ENCODE results near the gene EMC8. TPM values are rescaled to one million over a fixed set of nuclear protein-coding genes. Genes with fewer than 3 reads are reported as not detected.
A peak's percentile ranks its signal among the peaks of the same experiment; 100 is the strongest.

EMC8 gene
- total and polyA plus RNA-seq, 2 donors (not counting 1 experiment from before 2014, with no cell fraction given), result 22.1 to 33.1 TPM

DNA sequence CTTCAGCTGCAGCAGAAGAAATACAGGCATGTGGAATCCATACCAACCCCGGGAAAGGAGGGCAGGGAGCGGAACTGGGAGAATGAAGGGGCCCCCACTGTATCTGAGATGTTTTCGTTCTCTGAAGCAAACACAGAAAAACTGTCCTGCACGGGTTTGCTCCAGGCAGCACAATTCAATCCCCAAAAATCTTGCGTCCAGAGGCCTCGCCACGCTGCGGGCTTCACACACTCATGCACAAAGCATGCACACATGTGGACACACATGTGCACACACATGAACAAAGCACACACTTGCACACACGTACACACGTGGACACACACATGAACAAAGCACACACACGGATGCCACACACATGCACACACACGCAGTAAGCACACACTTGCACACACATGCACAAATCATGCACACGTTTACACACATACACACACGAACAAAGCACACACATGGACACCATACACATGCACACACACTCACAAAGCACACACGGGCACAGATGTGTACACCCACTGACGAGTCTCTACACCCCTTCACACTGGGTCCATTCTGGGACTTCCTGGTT is 27.4 kb upstream of the EMC8 start:
- Histone ChIP-seq H3K4me1 (ENCODE audit: control insufficient read depth in 2 of 2, insufficient read depth in 2 of 2, low read length in 2 of 2) (peaks cover 34 to 47% of the 10 kb centered on the region in 2 donors), H3K27ac (ENCODE audit: low read length in 2 of 2) (no peak overlapping the region), H3K9ac (ENCODE audit: low read length) (no peak overlapping the region), H3K9me3 (ENCODE audit: control extremely low read depth in 1 of 3, control insufficient read depth in 2 of 3, insufficient read depth in 1 of 3, low read length in 2 of 3) (peaks cover 0 to 42% (median 6%) of the 10 kb centered on the region in 3 donors), H3K4me3 (ENCODE audit: control extremely low read depth in 1 of 5, extremely low read depth in 1 of 5, insufficient read depth in 1 of 5, low read depth in 2 of 5, low read length in 4 of 5) (no peak overlapping the region), H3K27me3 (replicated peaks in 1 of 4; ENCODE audit: control extremely low read depth in 1 of 4, control insufficient read depth in 3 of 4, insufficient read depth in 4 of 4, low read length in 3 of 4) (no peaks in the 10 kb centered on the region), H3K4me2 (replicated peaks; ENCODE audit: low read depth, low read length, poor library complexity, severe bottlenecking) (no peak overlapping the region), H3K79me2 (ENCODE audit: control insufficient read depth, insufficient read depth, low read length) (peaks cover 3% of the 10 kb centered on the region), H2AFZ (ENCODE audit: insufficient read depth, low read depth, low read length, poor library complexity, severe bottlenecking) (no peak overlapping the region), H4K20me1 (ENCODE audit: control insufficient read depth, insufficient read depth, low read length, poor library complexity, severe bottlenecking) (no peaks in the 10 kb centered on the region), H3K36me3 (replicated peaks in 1 of 2; ENCODE audit: control extremely low read depth in 1 of 2, control insufficient read depth in 1 of 2, extremely low read depth in 1 of 2, insufficient read depth in 2 of 2, low read length in 1 of 2) (no peaks in the 10 kb centered on the region)
- ChIA-PET CTCF (interaction anchor here (8.0 kb wide), 1 partner anchor 70 kb away, joined by 364 read pairs; the partner anchor contains the start of gene IRF8), POLR2A (no interaction called here)
- TF ChIP-seq, protein P1, sequence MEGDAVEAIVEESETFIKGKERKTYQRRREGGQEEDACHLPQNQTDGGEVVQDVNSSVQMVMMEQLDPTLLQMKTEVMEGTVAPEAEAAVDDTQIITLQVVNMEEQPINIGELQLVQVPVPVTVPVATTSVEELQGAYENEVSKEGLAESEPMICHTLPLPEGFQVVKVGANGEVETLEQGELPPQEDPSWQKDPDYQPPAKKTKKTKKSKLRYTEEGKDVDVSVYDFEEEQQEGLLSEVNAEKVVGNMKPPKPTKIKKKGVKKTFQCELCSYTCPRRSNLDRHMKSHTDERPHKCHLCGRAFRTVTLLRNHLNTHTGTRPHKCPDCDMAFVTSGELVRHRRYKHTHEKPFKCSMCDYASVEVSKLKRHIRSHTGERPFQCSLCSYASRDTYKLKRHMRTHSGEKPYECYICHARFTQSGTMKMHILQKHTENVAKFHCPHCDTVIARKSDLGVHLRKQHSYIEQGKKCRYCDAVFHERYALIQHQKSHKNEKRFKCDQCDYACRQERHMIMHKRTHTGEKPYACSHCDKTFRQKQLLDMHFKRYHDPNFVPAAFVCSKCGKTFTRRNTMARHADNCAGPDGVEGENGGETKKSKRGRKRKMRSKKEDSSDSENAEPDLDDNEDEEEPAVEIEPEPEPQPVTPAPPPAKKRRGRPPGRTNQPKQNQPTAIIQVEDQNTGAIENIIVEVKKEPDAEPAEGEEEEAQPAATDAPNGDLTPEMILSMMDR (IDR thresholded peaks at IDR 0.05), result no peak
- Mint-ChIP-seq H3K27ac (peak overlapping the region; percentile 50), H3K4me1 (peaks cover 52% of the 10 kb centered on the region), H3K4me3 (peak overlapping the region; percentile 24), H3K27me3 (no peaks in the 10 kb centered on the region), H3K9me3 (ENCODE audit: insufficient read depth) (peaks cover 6% of the 10 kb centered on the region)
- DNase-seq (no peak), ATAC-seq (ENCODE audit: low read depth) (no peak)
- WGBS (ENCODE audit: insufficient coverage), result 99% methylated on average over 16 of the region's 16 CpGs
- intact Hi-C loops (cut with micrococcal nuclease), result no loop called here

DNA sequence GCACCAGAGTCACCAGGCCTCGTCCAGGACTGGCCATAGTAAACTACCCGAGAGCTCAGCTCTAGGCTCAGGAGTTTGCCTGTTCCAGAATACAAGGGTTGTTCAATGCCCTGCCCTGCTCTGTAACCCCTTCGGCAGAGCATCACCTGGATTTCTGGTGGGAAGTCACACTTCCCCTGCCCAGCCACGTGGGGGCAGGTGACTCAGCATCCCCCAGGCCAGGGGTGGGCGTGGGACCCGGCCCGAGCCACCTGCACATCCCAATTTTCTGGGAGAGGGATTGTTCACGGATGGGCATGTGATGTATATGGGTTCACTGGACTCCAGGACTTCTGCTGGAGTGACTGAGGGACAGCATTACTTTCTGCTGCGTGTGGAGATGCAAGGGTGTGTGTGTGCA is 26.0 kb upstream of the EMC8 start:
- H3K36me3 ChIP-seq (replicated peaks in 1 of 2; ENCODE audit: control extremely low read depth in 1 of 2, control insufficient read depth in 1 of 2, extremely low read depth in 1 of 2, insufficient read depth in 2 of 2, low read length in 1 of 2), result no peaks in the 10 kb centered on the region
- H2AFZ ChIP-seq (ENCODE audit: insufficient read depth, low read depth, low read length, poor library complexity, severe bottlenecking), result no peak overlapping the region
- POLR2A ChIA-PET, result no interaction called here
- no peak overlapping the region for H3K4me2 ChIP-seq (replicated peaks; ENCODE audit: low read depth, low read length, poor library complexity, severe bottlenecking)
- peaks cover 6% of the 10 kb centered on the region for H3K79me2 ChIP-seq (ENCODE audit: control insufficient read depth, insufficient read depth, low read length)
- Mint-ChIP-seq H3K4me3 (no peak overlapping the region), H3K9me3 (ENCODE audit: insufficient read depth) (peaks cover 6% of the 10 kb centered on the region), H3K4me1 (peaks cover 52% of the 10 kb centered on the region), H3K27me3 (no peaks in the 10 kb centered on the region), H3K27ac (no peak overlapping the region)
- peaks cover 29 to 47% of the 10 kb centered on the region in 2 donors for H3K4me1 ChIP-seq (ENCODE audit: control insufficient read depth in 2 of 2, insufficient read depth in 2 of 2, low read length in 2 of 2)
- H3K9me3 ChIP-seq (ENCODE audit: control extremely low read depth in 1 of 3, control insufficient read depth in 2 of 3, insufficient read depth in 1 of 3, low read length in 2 of 3), result peaks cover 0 to 39% (median 6%) of the 10 kb centered on the region in 3 donors
- H3K27ac ChIP-seq (ENCODE audit: low read length in 2 of 2), result no peak overlapping the region
- TF ChIP-seq, protein P1 (IDR thresholded peaks at IDR 0.05), result no peak
- no peak for TF ChIP-seq EZH2 (IDR thresholded peaks at IDR 0.05; ENCODE audit: borderline replicate concordance, insufficient read depth, low read depth, low read length, poor library complexity, severe bottlenecking)
- H4K20me1 ChIP-seq (ENCODE audit: control insufficient read depth, insufficient read depth, low read length, poor library complexity, severe bottlenecking), result no peaks in the 10 kb centered on the region
- H3K9ac ChIP-seq (ENCODE audit: low read length), result no peak overlapping the region
- 87% methylated on average over 9 of the region's 9 CpGs for WGBS (ENCODE audit: insufficient coverage)
- CTCF ChIA-PET, result interaction anchor here (1.1 to 8.0 kb wide), 4 partner anchors 9 to 191 kb away, joined by 4 to 364 read pairs (median 8); partner anchors contain the start of gene IRF8
- no peak overlapping the region for H3K4me3 ChIP-seq (ENCODE audit: control extremely low read depth in 1 of 5, extremely low read depth in 1 of 5, insufficient read depth in 1 of 5, low read depth in 2 of 5, low read length in 4 of 5)
- intact Hi-C loops (cut with micrococcal nuclease), result no loop called here
- no peaks in the 10 kb centered on the region for H3K27me3 ChIP-seq (replicated peaks in 1 of 4; ENCODE audit: control extremely low read depth in 1 of 4, control insufficient read depth in 3 of 4, insufficient read depth in 4 of 4, low read length in 3 of 4)
- DNase-seq (no peak), ATAC-seq (ENCODE audit: low read depth) (no peak)
